GM18520 (cell line): ENCODE results near the gene TFAP2E.

Experiments used
- ATAC-seq: cut with Tn5 transposase; IDR thresholded peaks from one replicate; pipeline ENCODE4 v1.9.1; 2021; ENCODE audit not compliant: unreplicated experiment

The TFAP2E gene

DNA sequence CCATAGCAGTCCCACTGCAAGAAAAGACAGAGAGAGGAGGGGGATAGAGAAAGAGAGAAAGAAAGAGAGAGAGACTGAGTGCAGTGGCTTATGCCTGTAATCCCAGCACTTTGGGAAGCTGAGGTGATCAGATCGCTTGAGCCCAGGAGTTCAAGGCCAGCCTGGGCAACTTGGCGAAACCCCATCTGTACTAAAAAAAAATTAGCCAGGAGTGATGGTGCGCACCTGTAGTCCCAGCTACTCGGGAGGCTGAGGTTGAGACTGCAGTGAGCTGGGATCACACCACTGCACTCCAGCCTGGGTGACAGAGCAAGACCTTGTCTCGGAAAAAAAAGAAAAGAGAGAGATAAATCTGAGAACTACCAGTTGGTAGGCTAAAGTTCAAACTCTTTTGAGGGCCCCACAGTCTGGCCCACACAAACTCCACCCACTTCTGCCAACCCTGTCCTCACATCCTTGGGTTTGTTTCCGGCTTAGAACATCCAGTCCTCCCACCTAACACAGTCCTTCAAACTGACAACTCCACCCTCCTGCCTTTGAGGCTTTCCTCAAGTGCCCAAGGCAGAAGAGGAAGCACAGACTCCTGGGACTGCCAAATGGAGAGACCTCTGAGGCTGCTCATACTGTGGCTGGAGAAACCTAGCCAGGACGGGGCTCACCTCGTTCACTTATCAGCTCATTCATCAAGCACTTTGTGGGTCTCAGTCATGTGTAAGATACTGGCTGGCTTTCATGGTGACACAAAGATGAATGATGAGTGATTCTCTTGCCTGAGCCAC lies 20.1 kb downstream of the TFAP2E start:
- no peak for ATAC-seq

DNA sequence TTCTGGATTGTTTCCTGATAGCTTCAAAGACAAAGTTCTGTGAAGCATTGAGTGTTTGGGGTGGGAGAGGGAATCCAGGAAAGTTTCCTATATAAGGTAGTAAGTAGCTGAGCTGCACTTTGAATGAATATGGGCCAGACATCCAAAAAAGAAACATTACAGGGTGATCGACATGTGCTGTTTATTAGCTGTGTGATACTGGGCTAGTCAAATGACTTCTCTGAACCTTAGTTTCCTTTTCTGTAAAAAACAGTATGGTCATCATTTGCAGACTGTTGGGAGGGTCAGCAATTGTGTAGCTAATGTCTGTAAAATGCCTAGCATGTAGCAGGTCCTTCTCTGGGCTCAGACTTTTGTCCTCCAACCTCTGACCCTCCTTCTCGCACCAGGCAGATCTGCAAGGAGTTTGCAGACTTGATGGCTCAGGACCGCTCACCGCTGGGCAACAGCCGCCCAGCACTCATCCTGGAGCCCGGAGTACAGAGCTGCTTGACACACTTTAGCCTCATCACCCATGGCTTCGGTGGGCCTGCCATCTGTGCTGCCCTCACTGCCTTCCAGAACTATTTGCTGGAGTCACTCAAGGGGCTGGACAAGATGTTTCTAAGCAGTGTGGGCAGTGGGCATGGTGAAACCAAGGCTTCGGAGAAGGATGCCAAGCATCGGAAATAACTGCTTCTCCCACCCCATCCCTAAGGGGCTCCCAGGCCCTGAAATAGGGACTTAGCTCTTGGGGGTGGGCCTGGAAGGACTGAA lies 21.1 kb downstream of the TFAP2E start:
- no peak for ATAC-seq

DNA sequence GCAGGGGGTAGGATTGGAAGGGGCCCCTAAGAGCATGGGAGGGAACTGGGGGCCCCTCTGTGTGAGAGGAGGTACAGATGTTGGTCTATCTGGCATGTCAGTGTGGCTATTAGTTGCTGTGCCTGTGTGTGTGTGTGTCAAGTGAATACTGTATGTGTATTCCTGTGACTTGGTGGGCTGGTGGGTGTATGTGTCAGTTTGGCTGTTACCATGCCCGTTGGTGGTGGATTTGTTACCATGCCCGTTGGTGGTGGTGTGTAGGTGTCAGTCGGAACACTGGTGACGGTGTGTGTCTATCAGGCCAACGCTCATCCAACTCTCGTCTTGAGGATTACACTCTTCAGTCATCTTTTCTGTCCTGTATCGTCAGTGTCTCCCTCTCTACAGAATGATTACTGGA lies 22.6 kb downstream of the TFAP2E start:
- no peak for ATAC-seq

DNA sequence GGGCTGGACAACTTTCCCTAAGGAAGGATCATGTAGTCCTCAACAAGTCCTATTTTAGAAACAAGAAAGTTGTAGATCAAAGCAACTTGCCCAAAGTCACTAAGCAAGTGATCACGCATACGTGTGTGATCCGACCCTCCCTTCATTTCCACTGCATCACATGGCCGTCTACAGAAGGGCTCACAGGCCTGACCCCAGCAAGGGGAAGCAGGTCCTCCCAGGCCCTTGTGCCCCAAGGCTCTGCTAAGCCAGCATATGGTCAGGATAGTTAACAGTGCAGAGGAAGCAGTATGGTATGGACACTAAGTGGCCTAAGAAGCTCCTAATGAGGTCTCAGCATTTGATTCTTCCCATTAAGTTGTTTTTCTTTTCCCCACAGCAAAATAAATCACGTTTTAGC lies 24.8 kb downstream of the TFAP2E start:
- ATAC-seq, result no peak

DNA sequence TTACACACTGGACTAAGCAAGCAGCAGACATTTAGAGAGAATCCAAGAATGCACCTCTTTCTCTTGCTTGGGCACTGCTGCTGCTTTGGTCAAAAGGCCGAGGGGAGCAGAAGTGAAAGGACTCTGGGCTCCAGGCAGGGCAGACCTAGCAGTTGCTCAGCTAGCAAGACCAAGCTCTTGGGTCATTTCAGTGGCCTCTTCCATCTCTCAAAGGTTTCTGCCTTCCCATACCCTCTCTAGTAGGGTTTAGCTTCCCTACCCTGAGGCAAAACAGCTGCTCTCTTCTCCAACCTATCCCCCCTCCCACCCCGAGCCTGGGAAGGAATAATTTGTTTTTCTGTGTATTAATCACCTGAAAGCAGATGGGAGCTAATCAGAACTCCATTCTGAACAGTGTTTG lies 25.8 kb downstream of the TFAP2E start:
- ATAC-seq, result no peak

DNA sequence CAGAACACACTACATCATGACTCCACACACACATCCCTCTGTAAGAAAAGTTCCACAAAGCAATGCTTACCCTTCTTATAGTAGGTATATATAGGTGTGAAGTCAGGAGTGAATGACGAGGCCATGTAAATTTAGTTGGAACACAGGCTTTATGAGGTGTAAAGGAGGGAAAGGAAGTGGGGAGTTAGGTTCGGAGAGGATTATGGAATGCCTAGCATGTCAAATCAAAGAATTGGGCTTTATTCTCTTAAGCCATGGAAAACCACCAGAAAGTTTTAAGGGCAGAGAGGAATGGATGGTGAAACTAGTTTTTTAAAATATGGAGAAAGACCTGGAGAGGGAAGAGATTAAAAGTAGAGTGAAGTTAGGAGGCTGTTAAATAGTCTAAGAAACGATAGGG lies 26.3 kb downstream of the TFAP2E start:
- ATAC-seq, result no peak

DNA sequence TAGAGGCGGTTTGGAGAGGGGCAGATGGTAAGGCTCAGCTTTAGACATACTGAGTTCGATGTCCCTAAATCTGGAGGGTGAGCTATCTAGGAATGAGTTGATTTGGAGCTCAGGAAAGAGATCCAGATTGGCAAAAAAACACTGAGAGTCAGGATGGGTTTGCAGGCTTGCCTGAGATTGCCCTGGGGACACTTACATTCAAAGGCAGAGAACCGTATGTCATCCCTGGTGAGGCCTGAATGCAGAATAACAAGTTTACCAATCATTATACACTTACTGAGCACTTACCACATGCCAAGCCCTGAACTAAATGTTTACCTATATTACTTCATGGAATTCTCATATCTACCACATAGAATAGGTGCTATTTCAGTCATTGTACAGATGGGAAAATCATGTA lies 27.5 kb downstream of the TFAP2E start:
- ATAC-seq, result no peak

DNA sequence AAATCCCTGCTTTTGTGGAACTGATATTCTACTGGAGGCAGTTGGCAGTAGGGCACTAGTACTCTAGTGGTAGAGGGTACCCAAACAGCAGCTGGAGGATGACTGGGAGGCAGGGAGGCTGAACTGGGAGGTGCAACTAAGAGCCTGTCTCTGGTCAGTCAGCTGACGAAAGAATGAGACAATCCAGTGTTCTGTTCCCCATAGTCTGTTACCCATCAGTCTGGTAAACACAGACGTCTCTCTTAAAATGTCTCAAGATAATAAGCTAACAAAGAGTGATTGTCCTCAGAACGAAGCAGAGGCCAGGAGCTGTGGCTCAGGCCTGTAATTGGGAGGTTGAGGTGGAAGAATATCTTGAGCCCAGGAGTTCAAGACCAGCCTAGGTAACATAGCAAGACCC lies 30.4 kb downstream of the TFAP2E start:
- no peak for ATAC-seq

DNA sequence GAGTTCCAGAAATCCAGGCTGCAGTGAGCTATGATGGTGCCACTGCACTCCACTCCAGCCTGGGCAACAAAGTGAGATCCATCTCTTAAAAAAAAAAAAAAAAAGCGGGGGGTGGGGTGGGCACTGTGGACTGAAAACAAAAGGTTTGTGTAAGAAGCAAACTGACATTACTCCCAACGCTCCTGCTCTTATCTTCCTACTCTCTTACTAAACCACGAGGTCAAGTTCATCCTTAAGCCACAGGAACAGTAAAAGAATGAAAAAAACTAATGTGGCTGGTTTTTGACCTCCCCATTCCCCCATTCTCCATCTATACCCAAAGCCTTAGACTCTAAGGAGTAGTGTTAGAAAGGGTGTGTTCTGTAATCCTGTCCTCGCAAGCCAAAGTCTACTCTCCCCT lies 30.8 kb downstream of the TFAP2E start:
- ATAC-seq, result no peak

DNA sequence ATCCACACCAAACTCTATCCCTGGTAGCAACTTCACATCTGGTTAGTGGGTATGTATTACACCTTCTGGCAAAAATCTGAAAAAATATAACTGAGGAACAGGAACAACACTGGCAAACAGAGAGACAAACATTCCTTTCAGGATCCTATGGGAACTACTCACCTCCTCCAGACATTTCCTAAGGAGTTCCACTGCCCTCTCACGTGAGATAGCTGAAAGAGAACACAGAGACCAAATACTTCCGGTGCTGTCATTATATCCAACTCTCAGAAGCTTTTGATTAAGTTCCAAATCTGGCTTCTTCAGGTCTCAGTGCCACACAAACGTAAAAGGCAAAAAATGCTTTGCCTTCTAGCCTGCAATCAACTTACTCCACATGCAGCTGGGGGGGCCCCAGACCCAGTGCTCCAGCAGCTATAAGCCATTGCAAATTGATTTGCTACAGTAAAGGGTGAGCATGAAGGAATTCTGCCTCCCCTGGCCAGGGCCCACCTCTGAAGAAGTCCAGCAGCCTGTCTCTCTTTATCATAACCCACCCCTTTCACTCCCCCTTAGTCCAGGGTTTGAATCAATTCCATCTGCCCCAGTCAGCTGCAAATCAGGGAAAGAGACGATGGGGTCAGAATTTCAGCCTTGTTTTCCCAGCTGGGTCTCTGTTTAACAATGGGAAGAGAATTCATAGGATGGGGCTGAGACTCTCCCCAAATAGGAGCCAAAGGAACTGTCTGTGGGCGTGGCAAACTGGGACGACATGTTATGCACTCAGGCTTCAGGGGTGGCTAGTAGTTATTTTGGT lies 32.2 kb downstream of the TFAP2E start:
- no peak for ATAC-seq

DNA sequence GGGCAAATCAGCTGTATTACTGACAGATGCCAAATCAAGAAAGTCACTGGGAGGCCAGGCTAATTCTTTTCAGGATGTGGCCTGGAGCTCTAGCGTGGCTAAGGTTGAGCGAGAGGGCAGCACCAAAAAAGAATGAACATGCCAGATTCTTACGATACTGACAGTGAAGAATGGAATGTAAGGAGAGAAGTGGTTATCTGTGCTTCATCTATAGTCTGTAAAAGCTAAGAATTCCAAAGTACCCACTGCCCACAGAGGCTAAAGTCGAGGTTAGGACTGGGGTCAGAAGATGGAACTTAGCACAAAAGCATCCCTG lies 32.7 kb downstream of the TFAP2E start:
- ATAC-seq, result no peak

DNA sequence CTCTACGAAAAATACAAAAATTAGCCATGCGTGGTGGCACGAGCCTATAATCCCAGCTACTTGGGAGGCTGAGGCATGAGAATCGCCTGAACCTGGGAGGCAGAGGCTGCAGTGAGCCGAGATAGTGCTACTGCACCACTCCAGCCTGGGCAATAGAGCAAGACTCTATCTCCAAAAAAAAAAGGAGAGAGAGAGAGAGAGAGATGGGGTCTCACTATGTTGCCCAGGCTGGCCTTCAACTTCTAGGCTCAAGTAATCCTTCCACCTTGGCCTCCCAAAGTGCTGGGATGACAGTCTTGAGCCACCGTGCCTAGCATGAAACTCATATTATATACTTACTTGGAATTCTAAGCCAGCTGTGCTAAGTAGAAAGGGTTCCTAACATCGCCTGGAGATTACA lies 38.5 kb downstream of the TFAP2E start:
- no peak for ATAC-seq

DNA sequence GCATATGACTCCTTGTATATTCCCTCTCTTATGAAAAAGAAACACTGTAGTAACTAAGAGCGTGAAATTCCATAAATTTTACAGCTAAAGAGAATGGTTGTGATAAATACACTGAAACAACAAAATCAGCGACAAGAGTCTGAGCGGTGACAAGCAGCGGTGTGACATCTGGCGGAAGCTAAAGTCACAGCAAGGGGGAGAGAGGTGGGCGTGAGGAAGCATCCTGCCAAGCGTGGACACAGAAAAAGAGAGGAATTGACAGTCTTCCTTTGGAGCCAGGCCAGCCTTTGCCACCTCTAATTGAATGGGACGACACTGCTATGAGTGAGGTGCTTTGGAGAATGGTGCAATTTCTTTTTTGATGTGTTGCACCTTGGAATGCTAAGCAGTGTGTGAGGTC lies 42.3 kb downstream of the TFAP2E start:
- no peak for ATAC-seq

DNA sequence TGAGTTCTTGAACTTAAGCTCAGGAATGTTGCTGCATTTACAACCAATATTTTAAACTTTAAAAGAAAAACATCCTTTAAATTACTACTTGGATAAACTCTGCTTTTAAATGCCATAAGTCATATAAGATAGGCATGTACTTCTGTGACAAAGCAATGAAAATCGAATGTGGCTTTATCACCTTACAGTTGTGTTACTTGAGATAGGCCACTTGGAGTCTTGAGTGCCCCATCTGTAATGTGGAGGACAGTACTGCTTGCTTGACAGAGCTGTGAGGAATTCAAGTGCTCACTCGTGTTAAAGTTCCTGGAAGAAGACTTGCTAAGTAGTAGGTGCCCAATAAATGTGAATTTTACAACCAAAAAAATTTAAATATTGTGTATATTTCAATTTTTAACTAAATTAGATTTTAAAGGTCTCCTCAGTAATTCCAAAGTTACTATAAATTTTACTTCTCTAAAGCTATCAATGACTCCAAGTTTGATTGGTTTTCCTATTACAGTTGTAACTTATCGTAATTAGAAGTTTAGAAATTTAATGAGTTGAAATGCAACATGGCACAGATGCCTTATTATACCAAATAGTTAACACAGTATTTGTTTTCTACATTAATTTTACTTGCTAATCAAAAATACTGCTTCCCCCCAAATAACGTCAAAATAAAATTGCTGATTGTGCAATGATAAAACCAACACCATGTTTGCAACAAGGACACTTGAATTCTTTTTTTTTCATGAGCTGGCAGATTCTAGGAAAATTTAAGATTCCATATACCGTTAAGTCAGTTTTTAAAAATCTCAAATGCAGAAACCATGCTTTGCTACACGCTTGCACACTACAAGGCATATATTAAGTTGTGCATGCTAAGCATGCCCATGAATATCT lies 46.4 kb downstream of the TFAP2E start:
- no peak for ATAC-seq

DNA sequence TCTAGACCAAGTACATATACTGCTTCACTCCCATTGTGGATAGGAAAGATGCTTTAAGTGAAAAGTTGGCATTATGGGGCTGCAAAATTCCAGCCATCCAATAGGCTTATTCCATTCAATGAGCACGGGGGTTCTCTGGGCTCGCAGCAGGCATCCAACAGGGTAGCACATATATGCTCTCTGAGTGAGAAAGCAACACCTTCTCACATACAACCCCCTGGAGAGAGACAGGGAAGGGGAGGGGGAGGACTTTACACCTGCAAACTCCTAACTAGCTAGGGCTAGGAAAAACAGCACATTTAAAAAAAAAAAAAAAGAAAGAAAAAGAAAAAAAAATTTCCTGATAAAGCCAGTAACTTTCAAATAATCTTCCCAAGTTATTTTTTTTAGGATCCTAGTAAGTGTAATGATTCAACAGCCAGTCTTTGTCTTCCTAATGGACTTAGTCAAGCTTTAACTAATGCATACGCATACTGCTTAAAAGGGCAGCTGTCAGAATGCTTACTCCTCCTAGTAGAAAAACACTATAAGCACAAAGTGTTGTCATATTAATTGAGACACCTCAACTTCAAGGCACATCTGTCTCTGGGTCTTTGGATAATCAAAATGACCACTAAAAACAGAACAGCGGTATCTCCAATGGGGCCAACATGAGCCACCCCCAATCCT lies 49.5 kb downstream of the TFAP2E start:
- no peak for ATAC-seq

DNA sequence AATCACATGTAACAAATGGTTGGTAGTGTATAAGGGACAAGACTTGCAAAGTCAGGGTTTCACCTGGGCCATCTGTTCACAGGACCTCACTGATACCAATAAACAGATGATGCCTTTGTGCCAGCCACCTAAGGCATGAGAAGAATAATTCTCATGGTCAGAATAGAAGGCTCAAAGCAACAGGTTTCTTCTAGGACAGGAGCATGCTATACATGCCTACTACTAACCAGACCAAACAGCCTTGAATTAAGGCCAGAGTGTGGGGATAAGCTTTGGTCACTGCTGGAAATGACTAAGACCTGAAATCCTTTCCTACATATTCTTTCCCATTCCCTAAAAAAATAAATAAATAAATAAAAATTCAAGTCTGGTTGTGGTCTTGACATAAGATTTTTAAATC lies 50.7 kb downstream of the TFAP2E start:
- no peak for ATAC-seq

DNA sequence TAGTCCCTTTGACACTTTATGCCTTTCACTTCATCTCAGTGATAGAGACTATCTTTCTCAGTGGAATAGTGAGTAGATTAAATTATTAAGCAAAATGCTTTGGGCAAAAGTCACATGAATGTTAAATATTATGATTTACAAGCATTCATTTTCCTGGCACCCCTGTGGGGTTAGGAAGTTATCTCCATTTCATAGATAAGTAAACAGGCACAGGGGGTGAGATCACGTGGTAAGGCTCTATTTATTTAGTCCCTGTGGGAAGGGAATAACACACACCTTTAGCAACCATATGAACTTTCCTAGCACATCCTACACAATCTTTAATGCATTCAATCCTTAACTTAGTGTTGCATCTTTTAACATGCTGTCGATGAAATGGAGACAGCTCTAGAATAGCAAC lies 55.9 kb downstream of the TFAP2E start:
- no peak for ATAC-seq

DNA sequence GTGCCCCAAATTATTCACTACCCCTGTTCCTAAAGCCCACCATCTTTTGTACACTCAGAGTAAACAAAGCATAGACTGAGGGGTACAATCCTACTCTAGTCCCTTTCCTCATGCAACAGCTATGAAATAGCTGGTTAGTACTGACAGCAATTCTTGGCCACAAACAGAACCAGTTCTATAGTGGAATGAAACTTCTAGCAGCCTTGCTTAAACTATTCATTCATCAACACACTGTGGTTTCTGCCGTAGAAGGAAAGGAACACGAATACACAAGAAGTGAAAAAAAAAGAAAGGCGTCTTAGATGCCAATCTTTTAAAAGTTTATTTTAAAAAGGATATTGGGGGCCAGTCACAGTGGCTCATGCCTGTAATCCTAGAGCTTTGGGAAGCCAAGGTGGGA lies 58.3 kb downstream of the TFAP2E start:
- ATAC-seq, result no peak

DNA sequence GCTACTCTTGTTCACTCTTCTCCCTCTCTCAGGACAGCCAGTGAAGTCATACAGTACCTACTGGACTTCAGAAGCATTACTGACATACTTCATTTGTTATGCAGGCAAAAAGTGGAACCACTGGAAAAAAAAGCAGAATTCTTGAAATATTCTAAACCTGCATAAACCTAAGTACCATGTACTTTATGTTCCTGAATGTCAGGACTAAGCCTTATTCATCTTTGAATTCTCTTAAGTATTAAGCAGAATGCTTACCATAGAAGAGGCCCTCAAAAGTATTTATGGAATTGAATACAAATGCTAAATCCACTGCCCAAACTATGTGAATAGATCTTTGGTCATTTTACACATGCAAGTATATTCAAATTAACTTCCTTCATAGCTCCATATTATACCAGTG lies 60.4 kb downstream of the TFAP2E start:
- no peak for ATAC-seq

DNA sequence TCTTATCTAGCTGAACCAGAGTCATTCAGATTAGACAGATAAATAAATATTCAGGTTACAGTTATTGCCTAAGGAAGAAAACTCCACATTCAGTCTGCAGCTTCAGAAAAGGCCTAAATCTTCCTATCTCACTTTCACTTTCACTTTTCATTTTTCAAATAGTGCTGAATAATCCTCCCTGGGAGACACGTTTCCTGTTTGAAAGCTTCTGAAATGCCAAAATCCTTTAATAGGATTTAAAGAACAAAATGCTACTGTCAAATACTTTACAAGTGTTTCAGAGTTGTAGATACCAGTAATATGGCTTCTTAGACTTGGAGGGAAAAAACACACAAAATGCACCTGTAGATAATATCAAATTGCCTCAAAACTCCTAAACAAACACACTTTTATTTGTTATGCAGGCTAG lies 64.3 kb downstream of the TFAP2E start:
- ATAC-seq, result no peak
